HepG2 (cell line): ENCODE measurements around the gene CHADL. TPM values are rescaled to one million over a fixed set of nuclear protein-coding genes. Genes with fewer than 3 reads are reported as not detected.

ENCODE experiments used
- BCL3 ChIP-seq: sonication (generic); formaldehyde crosslinking; IDR thresholded peaks from 2 replicates; pipeline ENCODE4 v1.5.1; 2020; ENCODE audit warnings: mild to moderate bottlenecking, missing genetic modification reagents, moderate library complexity
- CEBPB ChIP-seq: IDR thresholded peaks from 2 replicates; pipeline ENCODE4 v1.6.1; 2011; ENCODE audit warnings: low read depth, low read length, improper control_type of control experiment, borderline replicate concordance
- EP300 ChIP-seq, 3 experiments: sonication (generic) in 1 of 3; formaldehyde crosslinking in 1 of 3; IDR thresholded peaks; 2 replicates each; pipeline versions ENCODE4 v1.5.1 to v1.6.1; 2011 to 2020; ENCODE audit warnings: low read depth in 2 of 3, low read length in 2 of 3, borderline replicate concordance in 1 of 3, improper control_type of control experiment in 1 of 3, mild to moderate bottlenecking in 1 of 3, missing genetic modification reagents in 1 of 3, moderate library complexity in 1 of 3
- IRF1 ChIP-seq: sonication (generic); formaldehyde crosslinking; IDR thresholded peaks from 2 replicates; pipeline ENCODE4 v1.4.0; 2020; ENCODE audit warnings: low read depth, mild to moderate bottlenecking, missing genetic modification reagents
- KLF15 ChIP-seq: sonication (generic); formaldehyde crosslinking; IDR thresholded peaks from 2 replicates; pipeline ENCODE4 v1.8.1; 2023; ENCODE audit warnings: borderline replicate concordance, mild to moderate bottlenecking, inconsistent platforms, missing genetic modification reagents, mixed read lengths
- MAZ ChIP-seq, 2 experiments: sonication (generic) in 1 of 2; formaldehyde crosslinking in 1 of 2; IDR thresholded peaks; 2 replicates each; pipeline versions ENCODE4 v1.5.0 to v1.6.1; 2012 to 2020; ENCODE audit warnings: low read depth in 2 of 2, mild to moderate bottlenecking in 2 of 2, borderline replicate concordance in 1 of 2, improper control_type of control experiment in 1 of 2, low read length in 1 of 2, missing genetic modification reagents in 1 of 2, moderate library complexity in 1 of 2
- MTF1 ChIP-seq: sonication (generic); formaldehyde crosslinking; IDR thresholded peaks from 2 replicates; pipeline ENCODE4 v1.5.0; 2020; ENCODE audit warnings: missing genetic modification reagents
- SAFB2 ChIP-seq: sonication (generic); formaldehyde crosslinking; IDR thresholded peaks from 2 replicates; pipeline ENCODE4 v1.5.1; 2020; ENCODE audit warnings: missing genetic modification reagents, low read depth, mild to moderate bottlenecking, borderline replicate concordance
- SALL1 ChIP-seq: sonication (generic); formaldehyde crosslinking; IDR thresholded peaks from 2 replicates; pipeline ENCODE4 v1.8.0; 2022; ENCODE audit warnings: mild to moderate bottlenecking, missing genetic modification reagents
- SKIL ChIP-seq: sonication (generic); formaldehyde crosslinking; IDR thresholded peaks from 2 replicates; pipeline ENCODE4 v1.8.0; 2022; ENCODE audit warnings: missing genetic modification reagents, mild to moderate bottlenecking, moderate library complexity, borderline replicate concordance
- THYN1 ChIP-seq: sonication (generic); formaldehyde crosslinking; IDR thresholded peaks from 2 replicates; pipeline ENCODE4 v1.8.1; 2023; ENCODE audit warnings: low read depth, mild to moderate bottlenecking, moderate library complexity, missing genetic modification reagents, borderline replicate concordance
- ZBTB33 ChIP-seq: sonication (generic); formaldehyde crosslinking; IDR thresholded peaks from 2 replicates; pipeline ENCODE4 v1.4.0; 2020; ENCODE audit warnings: missing genetic modification reagents
- ZNF354B ChIP-seq: sonication (generic); formaldehyde crosslinking; IDR thresholded peaks from 2 replicates; pipeline ENCODE4 v1.8.0; 2022; ENCODE audit warnings: mild to moderate bottlenecking, missing genetic modification reagents
- polyA plus RNA-seq, 8 experiments: library from polyadenylated mRNA; depleted of rRNA in 3 of 8; stranded (reverse) in 7 of 8; unstranded in 1 of 8; fragments of >200 nt; fragmentation: Illumina TruSeq in 4 of 8; extraction: Trizol in 4 of 8; gene quantifications; 2 replicates each; pipeline versions ENCODE4 v1.2.1 to v1.2.3, GENCODE V29; 2011 to 2016; ENCODE audit warnings: low read depth in 4 of 8, missing spikeins in 1 of 8, mixed read lengths in 1 of 8; ENCODE audit not compliant: insufficient read depth in 1 of 8
- total RNA-seq, 5 experiments: library from RNA; depleted of rRNA; stranded (reverse); fragments of >200 nt; fragmentation: Illumina TruSeq; extraction: Trizol; gene quantifications; 2 replicates each; pipeline ENCODE4 v1.2.3, GENCODE V29; 2016; ENCODE audit warnings: low read depth in 1 of 5
- TF ChIP-seq, protein P1 (sequence below): sonication (generic); formaldehyde crosslinking; IDR thresholded peaks from 2 replicates; pipeline ENCODE4 v1.4.0; 2020; ENCODE audit warnings: missing genetic modification reagents
- TF ChIP-seq, protein P2 (sequence below): IDR thresholded peaks from 2 replicates; pipeline ENCODE4 v1.6.1; 2016; ENCODE audit warnings: low read depth

The CHADL gene
- total and polyA plus RNA-seq, 2 of the 13 experiments (the other 11 are each of a cell fraction or from before 2014, with no cell fraction given), result 2.8 to 8.1 TPM

DNA sequence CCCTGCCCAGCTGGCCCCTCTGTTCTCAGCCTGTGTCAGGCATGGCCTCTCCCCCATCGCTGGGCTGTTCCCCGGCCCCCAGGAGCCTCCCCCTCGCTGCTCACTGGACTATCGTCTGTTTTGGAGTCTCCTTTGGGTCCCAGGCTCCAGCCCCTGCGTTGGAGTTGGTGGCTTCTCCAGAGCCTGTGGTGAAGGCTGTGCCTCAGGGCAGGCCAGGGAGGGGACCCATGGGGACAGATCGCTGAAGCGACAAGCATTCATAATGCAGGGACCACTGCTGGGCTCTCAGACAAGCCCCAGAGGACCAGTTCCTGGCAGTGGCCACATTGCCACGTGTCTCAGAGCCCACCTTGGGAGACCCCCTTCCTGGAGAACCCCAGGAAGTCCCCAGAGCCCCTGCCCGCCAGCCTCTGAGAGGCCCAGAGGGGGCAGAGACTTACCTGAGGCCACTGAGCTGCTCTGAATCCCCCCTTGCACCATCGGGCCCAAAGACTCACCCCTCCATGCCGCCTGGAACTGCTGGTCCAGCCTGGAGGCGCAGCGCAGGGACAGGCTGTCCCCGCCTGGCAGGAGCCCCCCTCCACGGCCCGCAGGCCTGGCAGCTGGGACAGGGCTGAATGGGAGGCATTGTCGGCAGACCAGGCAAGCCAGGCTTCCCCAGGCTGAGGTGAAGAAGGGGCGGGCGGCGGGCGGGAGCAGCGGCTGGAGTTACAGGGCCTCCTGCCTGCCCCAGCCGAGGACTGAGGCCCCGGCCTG is at the start of gene CHADL (continued):
- TF ChIP-seq, protein P1, sequence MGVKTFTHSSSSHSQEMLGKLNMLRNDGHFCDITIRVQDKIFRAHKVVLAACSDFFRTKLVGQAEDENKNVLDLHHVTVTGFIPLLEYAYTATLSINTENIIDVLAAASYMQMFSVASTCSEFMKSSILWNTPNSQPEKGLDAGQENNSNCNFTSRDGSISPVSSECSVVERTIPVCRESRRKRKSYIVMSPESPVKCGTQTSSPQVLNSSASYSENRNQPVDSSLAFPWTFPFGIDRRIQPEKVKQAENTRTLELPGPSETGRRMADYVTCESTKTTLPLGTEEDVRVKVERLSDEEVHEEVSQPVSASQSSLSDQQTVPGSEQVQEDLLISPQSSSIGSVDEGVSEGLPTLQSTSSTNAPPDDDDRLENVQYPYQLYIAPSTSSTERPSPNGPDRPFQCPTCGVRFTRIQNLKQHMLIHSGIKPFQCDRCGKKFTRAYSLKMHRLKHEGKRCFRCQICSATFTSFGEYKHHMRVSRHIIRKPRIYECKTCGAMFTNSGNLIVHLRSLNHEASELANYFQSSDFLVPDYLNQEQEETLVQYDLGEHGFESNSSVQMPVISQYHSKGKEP (CRISPR knock-in tag), result no peak
- TF ChIP-seq CEBPB (no peak), KLF15 (no peak), SAFB2 (CRISPR knock-in tag) (no peak), MTF1 (CRISPR knock-in tag) (no peak), THYN1 (CRISPR knock-in tag) (no peak), SKIL (no peak), SALL1 (CRISPR knock-in tag) (peak; percentile 37; the same call in 1 of the 2 replicates), MAZ (IDR thresholded peaks at IDR 0.05; ENCODE audit: borderline replicate concordance, low read depth, low read length) (no peak), MAZ (CRISPR knock-in tag; IDR thresholded peaks at IDR 0.05; ENCODE audit: low read depth) (0 out of 2 replicates have a peak, but pooled peaks have one; percentile 37), BCL3 (CRISPR knock-in tag) (peak; percentile 22; the same call in 1 of the 2 replicates), ZBTB33 (CRISPR knock-in tag) (0 out of 2 replicates have a peak, but pooled peaks have one; percentile 18), ZNF354B (CRISPR knock-in tag) (no peak), EP300 (IDR thresholded peaks at IDR 0.05; ENCODE audit: low read depth in 2 of 2, low read length in 2 of 2) (no peak), EP300 (CRISPR knock-in tag; IDR thresholded peaks at IDR 0.05; ENCODE audit: borderline replicate concordance) (no peak), IRF1 (CRISPR knock-in tag) (no peak)
- TF ChIP-seq, protein P2, sequence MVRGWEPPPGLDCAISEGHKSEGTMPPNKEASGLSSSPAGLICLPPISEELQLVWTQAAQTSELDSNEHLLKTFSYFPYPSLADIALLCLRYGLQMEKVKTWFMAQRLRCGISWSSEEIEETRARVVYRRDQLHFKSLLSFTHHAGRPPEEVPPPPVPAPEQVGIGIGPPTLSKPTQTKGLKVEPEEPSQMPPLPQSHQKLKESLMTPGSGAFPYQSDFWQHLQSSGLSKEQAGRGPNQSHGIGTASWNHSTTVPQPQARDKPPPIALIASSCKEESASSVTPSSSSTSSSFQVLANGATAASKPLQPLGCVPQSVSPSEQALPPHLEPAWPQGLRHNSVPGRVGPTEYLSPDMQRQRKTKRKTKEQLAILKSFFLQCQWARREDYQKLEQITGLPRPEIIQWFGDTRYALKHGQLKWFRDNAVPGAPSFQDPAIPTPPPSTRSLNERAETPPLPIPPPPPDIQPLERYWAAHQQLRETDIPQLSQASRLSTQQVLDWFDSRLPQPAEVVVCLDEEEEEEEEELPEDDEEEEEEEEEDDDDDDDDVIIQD (CRISPR knock-in tag), result no peak
